HG03196 (cell line): ENCODE results near the gene PIEZO2.
"Not testable (repeated sequence)": the region's sequence is repeated elsewhere in the genome, so short reads cannot be mapped to it uniquely, and the experiment has no call there.

Source experiments
- ATAC-seq: cut with Tn5 transposase; IDR thresholded peaks from one replicate; pipeline ENCODE4 v1.9.1; 2021; ENCODE audit not compliant: unreplicated experiment

The PIEZO2 gene

GRCh38 chr18:11150271-11150615 lies 874 bp upstream of the PIEZO2 start:
- ATAC-seq, result no peak

DNA sequence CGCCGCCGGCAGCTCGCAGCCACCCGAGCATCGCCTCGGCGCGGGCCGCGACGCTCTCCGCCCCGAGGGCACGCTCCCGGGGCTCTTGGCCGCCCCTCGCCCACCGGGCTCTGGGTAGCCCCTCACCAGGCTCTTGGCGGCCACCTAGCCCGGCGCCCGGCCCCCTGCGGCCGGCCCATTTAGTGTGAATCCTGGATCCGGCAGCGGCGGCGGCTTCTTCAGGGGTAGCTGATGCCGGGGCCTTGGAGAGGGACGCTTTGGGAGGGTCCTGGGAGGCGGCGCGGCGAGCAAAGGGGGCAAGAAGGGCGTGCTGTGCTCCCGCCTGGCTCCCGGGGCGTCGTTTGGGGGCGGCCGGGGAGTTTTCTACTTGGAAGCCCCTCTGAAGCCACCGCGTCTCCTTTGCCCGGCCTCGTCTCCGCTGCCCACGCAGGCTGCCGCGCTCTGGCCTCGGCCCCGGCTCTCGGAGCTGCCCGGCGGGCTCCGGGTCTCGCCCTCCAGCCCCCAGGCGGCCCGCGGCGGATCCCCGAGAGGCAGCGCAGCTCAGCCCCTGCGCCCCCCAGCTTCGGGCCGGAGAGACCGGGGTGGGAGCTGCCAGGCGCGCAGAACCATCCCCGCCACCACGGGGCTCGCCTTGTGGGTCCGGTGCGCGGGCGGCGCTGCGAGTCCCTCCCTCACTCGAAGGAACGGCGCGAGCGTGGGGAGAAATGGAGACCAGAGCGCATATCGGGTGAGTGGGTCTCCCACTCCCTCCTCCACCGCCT lies 509 bp downstream of the PIEZO2 start:
- no peak for ATAC-seq

DNA sequence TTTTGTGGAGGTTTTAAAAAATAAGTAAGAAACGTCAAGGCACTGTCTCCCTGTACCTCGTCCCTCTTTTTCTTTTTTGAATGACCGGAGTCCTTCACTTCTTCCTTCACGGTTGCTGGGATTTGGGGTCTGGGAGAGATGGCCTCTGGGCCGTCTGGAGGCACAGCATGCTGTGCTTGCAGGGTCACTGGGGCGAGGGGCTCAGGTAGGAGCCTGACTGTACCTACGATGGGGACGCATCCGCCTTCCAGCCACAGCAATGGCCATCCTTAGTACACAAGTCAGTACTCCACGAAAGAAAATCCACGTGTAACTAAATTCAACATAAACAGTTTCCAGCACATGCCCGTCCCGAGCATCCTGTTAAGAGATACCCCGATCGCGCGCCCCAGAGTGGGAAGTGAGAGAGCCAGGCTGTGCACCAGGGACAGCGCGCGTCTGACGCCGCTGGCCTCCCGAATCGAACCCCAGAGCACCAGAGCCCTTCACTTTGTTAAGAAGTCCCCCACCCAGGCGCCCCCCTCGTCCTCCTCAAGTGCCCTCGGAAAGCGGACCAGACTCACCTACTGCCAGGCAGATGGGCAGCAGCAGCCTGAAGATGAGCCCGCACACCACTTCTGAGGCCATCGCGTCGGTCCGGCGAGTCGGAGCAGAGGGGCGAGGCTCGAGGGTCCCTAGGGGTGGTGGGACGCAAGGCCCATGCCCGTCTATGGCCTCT lies 1.2 kb downstream of the PIEZO2 start:
- no peak for ATAC-seq

DNA sequence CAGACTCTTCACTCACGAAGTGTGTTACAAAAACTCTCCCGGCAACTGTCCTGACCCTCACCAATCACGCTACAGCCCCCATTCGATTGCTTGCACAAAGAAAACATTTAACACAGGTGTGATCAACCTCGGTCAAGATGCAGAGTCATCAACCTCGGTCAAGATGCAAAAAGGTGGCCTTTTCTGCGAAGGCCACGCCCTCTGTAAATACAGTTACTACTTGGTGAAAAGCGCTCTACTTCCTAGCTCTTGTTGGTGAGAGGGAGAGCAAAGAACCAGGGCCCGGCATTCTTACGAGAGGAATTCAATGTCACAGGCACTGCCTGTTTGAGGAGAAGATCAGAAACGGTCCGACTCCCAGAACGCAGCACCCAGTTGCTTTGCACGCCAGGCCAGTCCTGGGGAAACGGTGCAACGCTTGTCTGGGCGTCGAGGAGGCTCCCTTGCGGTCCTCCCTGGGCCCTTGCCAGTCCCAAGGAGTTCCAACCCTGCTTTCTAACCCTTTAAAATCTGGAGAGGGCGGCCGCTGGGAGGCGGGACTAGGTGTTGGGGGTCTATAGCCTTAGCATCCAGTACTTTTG lies 1.9 kb downstream of the PIEZO2 start:
- no peak for ATAC-seq

- no peak for ATAC-seq
Measured at GRCh38 chr18:11146947-11147345, 2.4 kb downstream of the PIEZO2 start.

- no peak for ATAC-seq
Measured at GRCh38 chr18:11146238-11146946, 3.0 kb downstream of the PIEZO2 start.

- ATAC-seq, result no peak
Measured at GRCh38 chr18:11145413-11146191, 3.8 kb downstream of the PIEZO2 start.

GRCh38 chr18:11137400-11137799 lies 12.0 kb downstream of the PIEZO2 start:
- no peak for ATAC-seq

GRCh38 chr18:11136241-11136640 lies 13.1 kb downstream of the PIEZO2 start:
- ATAC-seq, result no peak

DNA sequence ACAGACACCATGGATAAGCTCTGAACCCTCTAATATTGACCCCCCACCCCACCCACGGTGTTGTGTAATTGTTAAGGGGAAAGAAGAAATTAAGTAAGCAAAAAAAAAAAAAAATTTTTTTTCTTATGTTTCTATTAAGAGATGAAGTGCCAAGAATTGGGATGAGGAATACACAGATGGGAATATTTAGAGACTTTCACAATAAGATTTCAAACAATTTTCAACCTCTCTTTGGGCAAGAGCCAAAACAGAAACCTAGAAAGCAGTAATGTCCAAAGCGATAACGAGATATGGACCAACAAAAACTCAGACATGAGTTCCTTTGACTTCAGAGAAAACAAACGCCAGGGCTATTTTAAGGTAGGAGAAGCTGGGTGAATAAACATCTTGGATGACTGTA lies 14.4 kb downstream of the PIEZO2 start:
- no peak for ATAC-seq

- not testable (repeated sequence) for ATAC-seq
Measured at GRCh38 chr18:11129059-11129458, 20.3 kb downstream of the PIEZO2 start.

DNA sequence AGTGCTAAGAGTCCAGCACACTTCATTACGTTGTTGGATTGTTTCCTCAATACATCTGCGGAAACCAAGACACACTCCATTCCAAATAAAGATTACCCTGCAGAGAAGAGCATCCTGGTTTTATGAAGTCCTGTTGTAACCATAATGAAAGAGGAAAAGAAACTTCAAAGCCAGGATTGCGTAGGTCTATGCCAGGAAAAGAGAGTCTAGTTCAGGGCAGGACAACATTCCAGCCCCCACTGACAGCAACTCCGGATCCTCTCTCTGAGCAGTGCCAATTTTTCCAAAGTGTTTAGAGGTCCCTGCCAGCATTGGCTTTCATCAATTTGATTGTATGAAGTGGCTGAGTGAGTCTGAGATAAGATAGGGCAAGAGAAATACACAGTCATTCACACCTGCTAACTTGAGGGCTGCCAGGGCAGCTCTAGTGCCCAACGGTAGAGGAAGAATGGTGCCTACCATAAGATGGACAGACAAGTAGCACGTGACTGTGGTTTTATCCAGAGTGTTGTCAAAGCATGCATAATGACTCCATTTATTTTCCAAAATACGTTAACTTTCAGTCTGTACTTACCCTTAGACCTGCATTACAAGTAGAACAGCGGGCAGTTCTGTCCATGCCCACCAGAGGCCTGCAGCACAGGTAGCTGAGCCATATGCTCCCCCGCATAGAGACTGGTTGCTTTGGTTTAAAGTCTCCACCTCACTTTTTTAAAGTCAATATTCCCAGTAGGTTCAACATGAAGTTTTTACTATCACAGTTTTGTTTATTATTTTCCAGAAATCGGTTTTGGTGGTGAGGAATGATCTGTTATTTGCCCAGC lies 23.7 kb downstream of the PIEZO2 start:
- no peak for ATAC-seq

GRCh38 chr18:11124054-11124453 lies 25.3 kb downstream of the PIEZO2 start:
- ATAC-seq, result no peak

GRCh38 chr18:11121443-11121849 lies 27.9 kb downstream of the PIEZO2 start:
- no peak for ATAC-seq

- no peak for ATAC-seq
Measured at GRCh38 chr18:11119959-11120587, 29.3 kb downstream of the PIEZO2 start.

- ATAC-seq, result no peak
Measured at GRCh38 chr18:11119550-11119949, 29.8 kb downstream of the PIEZO2 start.

DNA sequence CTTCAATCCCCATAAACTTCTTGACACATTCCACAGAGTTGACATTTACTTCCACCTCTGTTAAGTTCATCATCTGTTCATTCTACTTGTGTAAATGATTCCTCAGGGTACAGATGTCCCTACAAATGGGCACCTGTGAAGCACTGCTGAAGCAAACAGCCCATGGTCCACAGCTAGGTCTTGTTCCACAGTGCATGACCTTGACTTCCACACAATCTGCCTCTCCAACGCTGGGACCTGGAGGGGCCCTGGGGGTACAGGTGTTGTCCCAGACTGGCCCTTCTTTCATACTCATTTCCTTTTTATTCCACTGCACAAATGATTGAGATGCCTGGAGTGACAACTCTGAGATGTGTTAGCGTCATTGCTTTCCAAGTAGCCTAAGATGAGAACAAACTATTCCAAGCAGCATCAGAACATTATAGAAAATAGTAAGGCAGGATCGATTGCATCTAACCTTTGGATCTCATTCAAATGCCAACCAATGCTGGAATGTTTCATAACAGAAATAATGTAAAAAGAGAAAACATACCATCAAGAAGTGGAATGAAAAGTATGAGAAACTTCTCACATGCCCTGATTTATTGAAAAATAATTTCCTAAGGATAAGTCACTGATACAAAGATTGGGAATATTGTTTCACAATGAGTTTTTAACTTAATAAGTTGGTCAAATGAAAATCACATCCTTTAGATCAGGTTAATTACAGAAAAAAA lies 31.2 kb downstream of the PIEZO2 start:
- no peak for ATAC-seq

DNA sequence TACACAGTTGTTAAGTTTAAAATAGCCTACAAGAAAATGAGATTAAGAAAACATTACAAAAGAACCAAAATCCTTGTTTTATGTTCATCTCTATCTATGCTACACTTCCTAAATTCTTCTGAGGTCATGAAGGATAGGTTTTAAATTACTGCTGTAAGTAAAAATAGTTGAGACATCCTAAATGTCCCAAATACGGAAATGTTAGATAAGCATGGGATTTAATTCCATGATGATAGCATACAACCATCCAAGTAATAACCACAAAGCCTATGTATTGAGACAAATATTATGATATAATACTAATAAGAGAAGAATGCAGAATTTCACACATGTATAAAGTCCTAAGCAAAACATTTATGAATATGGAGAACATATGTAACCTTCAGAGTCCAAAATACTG lies 34.1 kb downstream of the PIEZO2 start:
- ATAC-seq, result no peak

GRCh38 chr18:11114653-11115052 lies 34.7 kb downstream of the PIEZO2 start:
- ATAC-seq, result no peak
